GM21619 (cell line): ENCODE measurements around the gene PDE5A.
"Not testable (repeated sequence)": the region's sequence is repeated elsewhere in the genome, so short reads cannot be mapped to it uniquely, and the experiment has no call there.

Source experiments
- ATAC-seq: cut with Tn5 transposase; IDR thresholded peaks from one replicate; pipeline ENCODE4 v1.9.1; 2021; ENCODE audit not compliant: unreplicated experiment

Gene PDE5A

DNA sequence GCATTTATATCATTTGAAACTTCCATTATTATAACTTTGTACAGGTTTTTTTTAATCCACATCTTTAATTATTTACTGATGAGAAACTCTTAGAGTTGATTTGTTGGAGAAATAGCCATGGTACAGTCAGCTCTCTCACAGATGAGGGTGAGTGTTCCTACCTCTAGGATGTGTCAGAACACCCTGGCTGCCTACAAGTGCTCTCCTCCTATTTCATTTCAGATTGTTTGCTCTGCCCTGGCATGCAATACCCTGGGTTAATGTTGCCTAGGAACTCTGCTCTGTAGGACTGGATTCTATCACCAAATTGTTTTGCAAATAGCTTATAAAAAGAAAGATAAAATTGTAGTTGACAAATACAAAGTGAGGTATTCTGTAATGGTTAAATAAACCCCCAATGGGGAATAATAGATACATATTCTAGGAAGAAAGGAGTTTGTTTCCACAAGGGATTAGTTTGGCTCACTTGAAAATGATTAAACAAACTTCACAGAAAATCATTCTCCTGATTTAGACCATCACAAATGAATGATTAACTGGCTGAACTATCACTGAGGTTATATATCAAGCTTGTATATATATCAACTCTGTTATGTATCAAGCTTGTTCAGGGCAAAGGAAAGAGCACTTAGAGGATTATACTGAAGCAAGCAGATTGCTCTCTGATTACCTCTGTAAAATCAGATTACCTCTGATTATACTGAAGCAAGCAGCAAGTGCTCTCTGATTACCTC is 150.0 kb downstream of the PDE5A start:
- ATAC-seq, result no peak

DNA sequence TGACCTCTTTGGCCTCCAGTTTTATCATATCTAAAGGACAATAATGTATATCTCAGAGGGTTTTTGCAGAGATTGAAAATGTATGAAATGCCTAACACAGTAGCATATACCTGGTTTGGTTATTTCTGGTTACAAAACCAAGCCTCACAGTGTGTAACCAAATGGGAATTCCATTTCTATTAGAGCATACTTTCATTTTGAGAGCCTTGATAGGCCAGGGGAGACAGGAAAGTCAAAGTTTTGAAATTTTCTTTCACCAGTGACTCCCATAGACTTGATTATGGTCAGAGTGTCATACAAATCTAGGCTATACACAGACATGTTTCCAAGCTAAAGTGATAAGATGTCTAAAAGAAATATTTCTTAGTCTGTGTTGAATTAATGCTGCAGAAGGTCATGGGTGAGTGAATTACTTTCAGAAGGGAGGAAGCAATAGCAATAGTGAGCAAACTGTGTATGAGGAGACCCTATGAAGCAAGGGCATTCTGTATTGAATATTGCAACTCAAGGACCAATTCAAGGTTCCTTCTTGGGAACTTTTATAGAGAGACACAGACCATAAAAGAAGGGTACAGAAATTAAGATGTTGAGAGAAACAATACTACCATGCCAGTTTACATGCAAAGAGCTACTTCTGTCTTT is 151.1 kb downstream of the PDE5A start:
- no peak for ATAC-seq

DNA sequence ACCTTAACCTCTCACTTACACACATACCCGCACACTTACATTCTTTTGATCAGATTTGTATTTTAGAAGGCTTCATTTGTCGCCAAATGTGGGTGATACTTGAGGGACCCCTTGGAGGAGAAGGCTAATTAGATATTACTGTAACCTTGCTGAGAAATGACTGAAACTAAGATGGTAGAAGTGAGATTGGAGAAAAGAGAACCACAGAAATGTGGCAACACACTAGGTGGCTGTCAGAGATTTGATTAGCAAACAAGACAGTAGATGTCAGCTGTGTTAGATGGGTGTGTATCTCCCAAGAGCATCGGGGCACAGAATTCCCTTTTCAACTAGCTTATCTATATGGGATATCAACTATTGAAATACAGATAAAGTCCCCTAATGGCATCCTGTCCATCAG is 157.3 kb downstream of the PDE5A start:
- peak; percentile 57 for ATAC-seq

DNA sequence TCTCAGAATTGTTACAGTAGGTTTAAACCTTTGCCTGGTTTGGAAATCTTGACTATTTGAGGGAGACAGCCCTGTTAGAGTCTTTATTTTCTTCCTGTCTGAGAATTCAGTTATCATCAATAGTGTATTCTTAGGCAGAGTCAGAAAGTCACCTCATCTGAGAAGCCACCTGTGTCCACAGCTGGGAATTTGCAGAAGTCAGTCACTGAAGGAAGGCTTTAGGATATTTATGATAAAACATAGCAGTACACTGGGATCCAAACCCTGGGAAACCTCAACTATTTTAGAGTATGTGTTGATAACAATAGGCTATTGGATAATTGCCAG is 157.9 kb downstream of the PDE5A start:
- peak; percentile 46 for ATAC-seq

DNA sequence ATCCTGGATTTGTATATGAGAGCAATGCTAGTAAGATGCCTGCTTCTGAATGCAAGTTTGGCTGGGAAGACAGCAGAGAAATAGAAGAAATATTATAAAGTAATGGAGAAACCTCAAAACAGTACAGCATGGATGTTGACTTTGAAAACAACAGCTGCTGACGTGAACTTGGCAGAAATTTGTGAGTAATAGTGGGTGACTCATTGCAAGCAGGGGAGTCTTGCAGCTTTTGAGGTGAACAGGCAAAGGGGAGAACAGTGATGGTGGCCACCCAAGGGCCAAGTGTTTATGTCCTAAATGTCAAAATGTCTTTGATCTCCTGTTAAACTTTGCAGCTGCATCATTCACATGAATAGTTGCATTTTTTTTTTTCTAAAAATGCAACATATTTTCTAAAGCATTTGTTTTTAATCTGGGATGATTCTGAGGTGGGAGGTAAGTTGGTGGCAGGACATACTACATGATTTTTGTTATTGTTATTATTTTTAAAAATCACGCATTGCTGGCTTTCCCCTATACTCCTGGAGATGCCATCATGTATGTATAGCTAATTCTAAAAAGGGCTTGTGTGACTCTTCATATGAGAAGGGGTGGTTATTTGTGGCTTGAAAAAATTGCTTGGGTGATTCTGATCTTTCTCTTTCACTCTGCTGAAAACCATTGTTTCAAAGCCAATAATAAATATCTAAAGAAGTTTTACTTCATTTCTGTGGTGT is 158.4 kb downstream of the PDE5A start:
- peak; percentile 63 for ATAC-seq

DNA sequence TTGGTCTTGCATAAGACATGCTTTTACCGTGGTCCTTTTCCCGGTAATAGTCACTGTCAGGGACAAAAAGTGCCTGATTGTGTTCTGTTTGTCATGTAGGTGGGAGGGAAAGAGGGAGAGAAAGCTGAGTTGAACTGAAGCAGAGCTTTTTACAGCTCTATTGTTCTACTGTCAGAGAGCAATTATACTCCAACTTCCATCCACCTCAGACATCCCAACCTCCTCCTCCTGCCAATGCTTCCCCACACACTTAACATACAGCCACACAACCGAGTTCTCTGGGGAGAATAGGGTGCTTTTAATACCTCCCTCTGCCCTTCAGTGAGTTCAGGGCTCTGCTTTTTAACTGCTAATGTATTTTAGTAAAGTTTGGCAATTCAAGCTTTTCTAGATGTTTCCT is 159.6 kb downstream of the PDE5A start:
- ATAC-seq, result not testable (repeated sequence)

DNA sequence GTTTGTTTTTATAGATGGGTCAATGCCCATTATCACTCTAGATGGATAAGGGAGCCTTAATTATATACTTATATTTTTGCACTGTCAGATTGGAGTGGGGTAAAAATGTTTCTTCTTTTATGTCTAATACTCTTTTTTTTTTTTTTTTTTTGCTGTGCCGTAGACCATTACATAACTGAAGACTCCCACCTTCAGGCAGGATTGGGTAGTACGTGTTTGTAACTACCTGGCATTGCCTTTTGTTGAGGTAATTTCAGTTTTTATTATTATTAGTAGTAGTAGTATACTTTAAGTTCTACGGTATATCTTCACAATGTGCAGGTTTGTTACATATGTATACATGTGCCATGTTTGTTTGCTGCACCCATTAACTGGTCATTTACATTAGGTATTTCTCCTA is 165.9 kb downstream of the PDE5A start:
- not testable (repeated sequence) for ATAC-seq

DNA sequence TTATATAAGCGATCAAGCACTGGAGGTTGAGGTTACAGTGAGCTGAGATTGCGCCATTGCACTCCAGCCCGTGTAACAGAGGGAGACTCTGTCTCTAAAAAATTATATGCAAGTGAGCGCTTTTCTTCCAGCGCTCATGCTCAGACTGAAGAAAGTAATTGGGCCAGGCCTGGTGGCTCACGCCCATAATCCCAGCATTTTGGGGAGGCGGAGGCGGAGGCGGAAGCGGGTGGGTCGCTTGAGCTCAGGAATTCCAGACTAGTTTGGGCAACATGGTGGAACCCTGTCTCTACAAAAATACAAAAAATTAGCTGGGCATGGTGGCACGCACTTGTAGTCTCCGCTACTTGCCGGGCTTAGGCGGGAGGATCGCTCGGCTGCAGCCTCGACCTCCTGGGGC is 172.9 kb downstream of the PDE5A start:
- ATAC-seq, result not testable (repeated sequence)

DNA sequence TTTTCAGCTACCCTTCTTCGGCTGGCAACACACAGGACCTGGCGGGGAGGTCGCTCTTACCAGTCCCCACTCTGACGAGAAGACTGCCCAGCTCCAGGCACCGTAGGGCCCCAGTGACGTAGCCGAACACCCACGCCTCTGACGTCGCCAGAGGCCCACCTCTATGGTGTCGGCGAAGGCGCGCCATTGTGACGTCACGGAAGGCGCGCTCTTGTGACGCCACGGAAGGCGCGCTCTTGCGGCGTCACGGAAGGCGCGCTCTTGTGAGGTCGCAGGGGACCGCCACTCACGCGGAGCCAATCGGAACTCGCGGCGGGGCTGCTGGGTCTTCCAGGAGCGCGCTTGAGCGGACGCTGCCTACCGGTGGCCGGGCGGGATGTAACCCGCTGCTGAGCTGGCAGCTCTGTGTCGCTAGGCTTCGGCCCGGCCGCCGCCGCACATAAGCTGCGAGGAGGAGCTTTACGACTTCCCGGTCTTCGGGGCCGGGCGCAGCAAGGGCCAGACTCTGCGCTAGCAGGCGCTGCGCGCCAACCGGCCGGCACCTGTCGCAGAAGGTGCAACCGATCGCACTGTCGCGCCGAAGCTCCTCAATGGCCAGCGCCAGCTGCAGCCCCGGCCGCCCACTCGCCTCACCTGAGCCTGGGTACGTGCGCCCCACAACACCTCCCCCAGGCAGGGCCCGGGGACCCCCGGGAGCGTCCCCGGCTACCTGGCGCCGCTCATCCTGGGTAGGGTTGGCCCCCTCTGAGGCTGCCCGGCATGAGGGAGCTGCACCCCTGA is 173.9 kb downstream of the PDE5A start:
- ATAC-seq, result peak; percentile 99

DNA sequence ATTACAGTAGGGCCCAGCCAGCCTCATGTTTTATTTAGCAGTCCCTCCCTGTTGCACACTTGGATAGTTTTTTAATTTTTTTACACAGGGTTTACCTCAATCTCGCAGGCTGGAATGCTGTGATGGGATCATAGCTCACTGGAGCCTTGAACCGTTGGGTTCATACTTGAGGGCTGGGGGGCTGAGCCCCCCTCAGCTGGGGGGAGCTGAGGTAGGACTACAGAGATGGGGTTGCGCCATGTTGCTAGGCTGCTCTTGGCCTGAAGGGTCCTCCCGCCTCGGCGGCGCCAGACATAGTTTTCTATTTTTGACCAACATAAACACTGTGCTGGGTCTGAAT is 174.5 kb downstream of the PDE5A start:
- ATAC-seq, result peak; percentile 3

DNA sequence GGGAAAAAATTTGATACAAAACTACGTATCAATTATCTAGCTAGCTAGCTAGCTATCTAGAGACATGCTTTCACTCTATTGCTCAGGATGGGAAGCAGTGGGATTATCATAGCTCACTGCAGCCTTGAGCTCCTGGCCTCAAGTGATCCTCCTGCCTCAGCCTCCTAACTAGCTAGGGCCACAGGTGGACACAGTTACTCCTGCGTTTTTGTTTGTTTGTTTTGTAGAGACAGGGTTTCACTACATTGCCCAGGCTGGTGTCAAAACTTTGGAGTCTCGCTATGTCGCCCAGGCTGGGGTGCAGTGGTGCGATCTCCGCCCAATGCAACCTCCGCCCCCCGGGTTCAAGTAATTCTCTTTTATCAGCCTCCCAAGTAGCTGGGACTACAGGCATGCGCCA is 175.3 kb downstream of the PDE5A start:
- not testable (repeated sequence) for ATAC-seq

DNA sequence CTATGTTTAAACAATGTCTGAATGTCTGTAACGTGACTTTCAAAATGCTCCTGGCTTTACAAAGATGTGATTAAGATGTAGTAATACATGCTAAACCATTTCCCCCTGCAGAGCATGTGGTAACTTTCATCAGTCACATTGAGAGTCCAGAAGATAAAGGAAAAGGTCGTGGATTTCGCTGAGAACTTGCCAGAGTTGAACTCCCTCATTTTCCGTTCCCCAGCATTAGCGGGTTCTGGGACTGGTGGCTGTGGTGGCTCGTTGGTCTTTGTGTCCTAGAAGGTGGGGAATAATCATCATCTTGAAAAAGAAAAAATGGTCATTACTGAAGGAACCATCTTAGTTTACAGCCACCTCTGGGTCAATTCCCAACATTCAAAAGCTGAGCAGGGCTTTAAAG is 178.8 kb downstream of the PDE5A start:
- not testable (repeated sequence) for ATAC-seq
